ENCODE measurements around the gene DAD1.
A peak's percentile ranks its signal among the peaks of the same experiment; 100 is the strongest.
"Not testable (repeated sequence)": the region's sequence is repeated elsewhere in the genome, so short reads cannot be mapped to it uniquely, and the experiment has no call there.

Gene DAD1

DNA sequence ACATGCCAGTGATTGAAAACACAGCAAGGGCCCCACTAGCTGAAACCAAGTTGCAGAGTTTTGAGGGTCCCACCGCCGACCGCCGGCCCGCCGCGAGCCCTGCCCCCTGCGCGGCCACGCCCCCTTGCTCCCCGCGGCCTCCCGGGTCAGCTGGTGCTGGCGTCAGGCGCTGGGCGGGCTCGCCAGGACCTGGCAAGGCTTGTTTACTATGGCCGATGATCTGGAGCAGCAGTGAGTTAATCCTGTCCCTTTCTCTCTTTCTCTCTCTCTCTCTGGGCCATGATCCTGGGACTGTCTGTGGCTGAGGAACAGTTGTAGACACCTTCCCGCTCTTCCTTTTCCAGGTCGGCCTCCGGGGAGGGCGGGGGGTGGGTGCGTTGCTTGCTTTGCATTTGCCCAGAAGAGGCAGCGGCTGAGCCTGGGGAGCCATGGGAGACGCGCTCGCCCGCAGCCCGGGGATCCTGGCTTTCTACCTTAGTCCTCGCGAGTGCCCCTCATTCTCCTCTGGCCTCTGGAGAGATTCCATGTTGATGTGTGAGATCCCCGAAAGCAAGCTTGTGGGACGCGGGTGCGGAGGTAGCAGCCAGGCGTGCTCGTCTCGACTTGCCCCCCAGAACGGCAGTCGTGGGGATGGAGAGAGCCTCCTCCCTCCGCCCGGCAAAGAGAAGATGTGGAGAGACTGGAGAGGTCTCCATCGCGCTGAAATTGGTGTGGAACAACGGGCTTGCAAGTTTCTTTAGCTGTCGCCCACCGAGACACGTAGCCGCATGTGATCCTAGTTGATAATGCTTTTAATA, 9.3 kb upstream of the DAD1 start, which contains the start of gene ABHD4:
Gene ABHD4 (plus strand): TSS at position 202 of the 797 bp plus-strand sequence. CDS start 7 bp downstream, at position 209.
- DNase-seq = peak; percentile 45

DNA sequence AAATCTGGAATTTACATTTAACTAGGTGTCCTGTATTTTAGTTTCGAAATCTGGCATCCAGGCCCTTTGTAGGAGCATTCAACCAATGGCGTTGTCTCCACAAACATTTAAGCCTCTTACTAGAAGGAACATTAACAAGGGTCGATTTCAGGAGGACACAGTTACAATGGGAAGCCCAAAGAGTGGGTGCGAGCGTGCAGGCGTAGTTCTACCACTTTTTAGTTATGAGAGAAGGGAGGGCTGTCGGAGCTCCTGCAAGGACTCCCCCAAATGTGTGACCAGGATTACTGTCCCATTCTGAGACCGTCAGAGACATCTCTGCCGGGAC, 8.7 kb upstream of the DAD1 start:
- no peak for DNase-seq

DNA sequence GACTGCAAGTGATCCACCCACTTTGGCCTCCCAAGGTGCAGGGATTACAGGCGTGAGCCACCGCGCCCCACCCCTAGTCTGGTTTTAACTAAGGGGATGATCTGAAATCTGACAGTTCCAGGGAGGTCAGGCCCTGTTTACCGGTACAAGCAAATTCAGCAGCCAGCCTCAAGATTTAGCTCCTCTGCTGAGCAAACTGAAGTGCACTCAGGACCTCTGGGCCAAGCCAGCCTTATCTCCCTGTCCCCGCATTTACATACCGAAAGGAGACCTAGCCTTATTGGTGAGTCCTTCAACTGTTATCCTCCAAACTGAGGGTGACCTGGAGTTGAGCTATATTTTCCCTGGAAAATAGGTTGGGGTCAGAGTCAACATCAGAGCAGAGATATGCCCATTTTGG, 8.2 kb upstream of the DAD1 start:
- DNase-seq = no peak

DNA sequence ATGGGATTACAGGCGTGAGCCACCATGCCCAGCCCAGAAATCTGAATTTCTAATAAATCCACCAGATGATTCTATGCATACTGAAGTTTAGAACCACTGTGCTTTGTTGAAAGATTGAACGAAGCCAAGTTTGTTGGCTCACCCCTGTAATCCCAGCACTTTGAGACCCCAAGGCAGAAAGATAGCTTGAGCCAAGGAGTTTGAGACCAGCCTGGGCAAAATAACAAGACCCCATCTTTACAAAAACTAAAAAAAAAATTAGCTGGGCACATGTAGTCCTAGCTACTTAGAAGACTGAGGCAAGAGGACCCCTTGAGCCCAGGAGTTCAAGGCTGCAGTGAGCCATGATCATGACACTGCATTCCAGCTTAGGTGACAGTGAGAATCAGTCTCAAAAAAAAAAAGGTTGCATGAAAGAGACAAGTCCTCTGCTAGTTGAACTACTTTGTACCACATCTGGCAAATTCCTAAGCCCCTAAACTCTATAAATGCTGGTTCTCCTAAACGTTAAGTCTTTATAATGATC, 7.4 kb upstream of the DAD1 start:
- DNase-seq = no peak

DNA sequence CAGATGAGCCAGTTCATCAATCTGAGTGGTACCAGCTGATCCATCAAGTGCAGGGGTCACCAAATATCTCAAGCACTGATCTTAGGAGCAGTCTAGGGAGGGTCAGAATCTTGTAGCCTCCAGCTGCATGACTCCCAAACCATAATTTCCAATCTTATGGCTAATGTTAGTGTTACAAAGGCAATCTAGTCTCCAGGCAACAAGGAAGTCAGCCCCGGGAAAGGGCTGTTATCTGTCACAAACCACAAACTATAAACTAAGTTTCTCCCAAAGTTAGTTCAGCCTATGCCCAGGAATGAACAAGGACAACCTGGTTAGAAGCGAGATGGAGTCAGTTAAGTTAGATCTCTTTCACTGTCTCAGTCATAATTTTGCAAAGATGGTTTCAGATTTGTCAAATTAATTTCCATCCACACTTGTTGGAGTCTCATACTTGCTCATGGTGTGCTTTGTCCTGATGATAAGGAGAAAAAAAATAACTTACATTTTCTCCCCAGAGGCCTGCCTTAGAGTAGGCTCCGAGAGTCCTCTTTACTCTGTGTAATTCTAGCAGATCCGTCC, 5.2 kb upstream of the DAD1 start:
- no peak for DNase-seq

DNA sequence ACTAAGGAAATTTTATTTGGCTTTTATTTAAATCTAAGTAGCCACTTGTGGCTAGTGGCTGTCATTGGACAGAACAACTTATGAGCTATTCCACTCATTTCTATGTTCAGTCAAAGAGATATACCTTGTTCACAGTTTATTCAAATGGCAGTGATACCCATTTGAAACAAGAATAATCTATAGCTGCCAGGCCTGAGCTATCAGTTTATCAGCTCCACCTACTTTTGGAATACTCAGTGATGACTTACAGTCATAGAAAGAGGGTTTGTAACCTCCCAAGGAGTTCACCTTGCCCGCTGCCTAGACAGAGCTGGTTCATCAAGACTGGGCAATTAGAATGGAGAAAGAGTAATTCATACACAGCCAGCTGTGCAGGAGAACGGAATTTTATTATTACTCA, 4.6 kb upstream of the DAD1 start:
- DNase-seq = no peak

DNA sequence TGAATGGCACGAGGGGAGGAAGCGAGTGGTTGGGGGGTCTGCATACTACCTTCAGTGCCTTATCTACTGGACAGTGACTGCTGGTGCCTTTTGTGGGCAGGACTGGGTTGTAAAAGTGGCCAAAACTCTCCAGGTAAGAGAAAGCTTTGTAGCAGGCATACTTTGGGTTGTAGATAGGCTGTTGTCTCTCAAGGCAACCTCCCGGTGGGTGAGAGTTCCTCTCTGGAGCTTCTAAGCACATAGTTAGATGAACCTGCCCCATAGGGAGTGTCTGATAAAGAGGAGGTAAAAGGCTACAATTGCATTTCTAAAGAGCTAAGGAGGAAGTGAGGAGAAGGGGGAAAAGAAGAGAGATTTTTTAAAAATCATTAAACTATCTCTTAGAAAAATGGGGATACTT, 4.2 kb upstream of the DAD1 start:
- no peak for DNase-seq

DNA sequence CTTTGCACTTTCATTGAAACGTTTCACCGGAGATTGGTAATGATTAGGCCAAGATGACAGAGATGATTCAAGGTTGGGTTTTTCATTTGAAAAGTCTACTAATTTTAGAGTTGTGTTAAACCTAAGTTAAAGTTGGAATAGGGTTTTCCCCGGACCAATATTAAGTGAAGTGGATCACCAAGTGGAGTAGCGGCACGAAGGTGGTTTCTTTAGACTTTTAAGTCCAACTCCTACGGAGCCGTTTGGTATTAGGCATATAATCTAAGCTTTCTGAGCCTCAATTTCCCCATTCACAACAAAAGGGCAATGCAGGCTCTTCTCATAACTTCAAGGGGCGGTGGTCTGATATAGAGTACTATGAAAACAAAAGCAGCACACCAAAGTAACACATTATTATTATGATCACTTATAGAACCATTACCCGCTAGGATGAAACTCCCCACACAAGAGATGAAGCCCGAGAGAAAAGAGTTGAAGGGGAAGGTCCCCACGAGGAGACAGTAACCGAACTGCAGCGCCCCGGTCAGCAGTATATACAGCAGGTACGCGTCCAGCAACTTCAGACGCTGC, 413 bp downstream of the DAD1 start:
- no peak for DNase-seq

DNA sequence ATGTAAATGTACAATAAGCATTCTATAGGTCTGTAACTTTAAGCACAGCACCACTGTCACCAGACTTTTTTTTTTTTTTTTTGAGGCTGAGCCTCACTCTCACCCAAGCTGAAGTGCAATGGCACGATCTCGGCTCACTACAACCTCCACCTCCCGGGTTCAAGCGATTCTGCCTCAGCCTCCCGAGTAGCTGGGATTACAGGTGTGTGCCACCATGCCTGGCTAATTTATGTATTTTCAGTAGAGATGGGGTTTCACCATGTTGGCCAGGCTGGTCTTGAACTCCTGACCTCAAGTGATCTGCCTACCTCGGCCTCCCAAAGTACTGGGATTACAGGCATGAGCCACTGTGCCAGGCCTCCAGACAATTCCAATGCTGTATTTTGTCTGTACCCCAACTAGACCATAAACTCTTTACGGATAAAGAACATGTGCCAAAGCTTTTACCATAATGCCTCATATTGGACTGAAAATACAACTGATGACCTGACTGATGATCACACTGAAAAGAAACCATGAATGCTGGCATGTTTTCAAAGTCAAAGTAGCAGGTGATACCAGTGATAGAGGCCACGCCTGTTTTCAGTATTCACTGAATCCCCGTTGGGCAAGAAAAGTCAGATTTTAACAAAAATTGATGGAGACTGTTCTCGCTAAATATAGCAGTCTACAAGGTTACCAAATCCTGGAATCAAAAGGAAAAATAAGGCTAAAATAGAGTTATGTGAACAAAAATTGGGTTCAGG, 1.2 kb downstream of the DAD1 start:
- not testable (repeated sequence) for DNase-seq

DNA sequence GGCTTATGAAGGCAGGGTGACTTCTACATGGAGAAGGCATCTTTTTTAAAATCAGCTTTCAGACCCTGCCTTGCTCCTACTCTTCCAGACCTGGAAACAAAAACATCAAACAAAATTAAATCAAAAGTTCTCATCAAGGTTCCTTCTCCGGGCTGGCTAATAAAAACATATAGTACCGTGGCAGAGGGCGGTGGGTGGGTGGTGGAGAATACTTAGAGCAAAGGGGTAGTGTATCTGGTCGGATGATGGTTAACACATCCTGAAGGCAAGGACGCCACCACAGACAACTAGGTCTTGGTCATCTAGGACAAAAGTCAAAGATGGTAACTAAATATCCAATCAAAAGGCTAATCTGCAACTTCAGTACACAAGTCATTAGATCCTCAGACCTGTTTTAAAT, 1.8 kb downstream of the DAD1 start:
- DNase-seq = no peak

DNA sequence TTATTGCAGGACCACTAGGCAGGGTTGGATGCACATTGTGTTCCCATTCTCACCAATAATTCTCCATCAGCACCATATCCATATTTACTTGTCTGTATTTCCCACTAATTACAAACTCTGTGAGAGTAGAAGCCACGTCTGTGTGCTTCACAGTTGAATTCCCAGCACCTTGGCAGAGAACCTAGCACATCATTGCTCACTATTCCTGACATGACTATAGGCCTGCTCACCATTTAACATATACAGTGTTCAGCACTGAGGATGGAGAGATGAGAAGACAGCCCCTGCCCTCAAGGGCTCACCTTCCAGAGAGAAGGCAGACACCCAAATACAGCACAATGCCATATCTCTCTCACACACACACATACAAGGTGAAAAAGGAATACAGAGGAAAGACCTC, 5.0 kb downstream of the DAD1 start:
- no peak for DNase-seq

DNA sequence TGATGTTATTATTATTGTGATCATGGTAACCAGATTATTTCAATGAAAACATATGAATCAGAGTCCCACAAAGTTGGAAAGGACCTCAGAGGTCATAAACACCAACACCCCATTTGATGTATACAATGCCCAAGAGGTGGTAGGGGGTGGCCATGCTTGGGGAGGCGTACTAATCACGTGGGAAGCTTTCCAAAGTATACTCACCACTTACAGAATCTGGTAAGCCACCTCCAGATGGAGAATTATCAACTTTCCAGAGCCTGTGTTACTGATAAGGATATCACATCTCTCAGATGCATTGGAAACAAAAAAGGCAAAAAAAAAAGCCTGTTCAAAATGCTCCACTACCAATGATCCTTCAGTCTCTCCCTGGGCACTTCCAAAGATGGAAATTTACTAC, 8.4 kb downstream of the DAD1 start:
- no peak for DNase-seq

DNA sequence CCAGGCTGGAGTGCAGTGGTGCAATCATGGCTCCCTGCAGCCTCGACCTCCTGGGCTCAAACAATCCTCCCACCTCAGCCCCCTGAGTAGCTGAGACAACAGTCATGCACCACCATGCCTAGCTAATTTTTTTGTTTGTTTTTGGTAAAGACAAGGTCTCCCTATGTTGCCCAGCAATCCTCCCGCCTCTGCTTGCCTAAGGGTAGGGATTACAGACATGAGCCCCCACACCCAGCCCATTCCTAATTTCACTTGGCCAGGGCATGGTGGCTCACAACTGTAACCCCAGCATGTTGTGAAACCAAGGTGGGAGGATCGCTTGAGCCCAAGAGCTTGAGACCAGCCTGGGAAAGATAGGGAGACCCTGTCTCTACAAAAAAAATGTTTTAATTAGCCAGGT, 9.1 kb downstream of the DAD1 start:
- no peak for DNase-seq

DNA sequence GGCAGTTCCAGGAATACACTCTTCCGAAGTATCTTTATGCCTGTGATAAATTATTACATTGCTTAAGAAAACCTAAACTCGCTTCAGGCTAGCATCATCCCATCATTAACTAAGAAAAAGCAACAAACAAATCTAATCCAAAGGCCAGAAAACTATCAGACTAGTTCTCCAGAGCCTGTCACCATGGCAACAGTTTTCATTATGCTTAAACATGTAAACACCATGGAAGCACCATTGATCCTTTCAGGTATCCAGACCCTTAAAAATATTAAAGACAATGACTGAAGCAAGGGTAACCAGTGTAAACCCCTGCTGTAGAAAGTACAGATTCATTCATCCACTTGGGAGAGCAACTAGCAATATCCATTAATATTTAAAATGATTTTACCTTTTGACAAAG, 9.8 kb downstream of the DAD1 start:
- no peak for DNase-seq

DNA sequence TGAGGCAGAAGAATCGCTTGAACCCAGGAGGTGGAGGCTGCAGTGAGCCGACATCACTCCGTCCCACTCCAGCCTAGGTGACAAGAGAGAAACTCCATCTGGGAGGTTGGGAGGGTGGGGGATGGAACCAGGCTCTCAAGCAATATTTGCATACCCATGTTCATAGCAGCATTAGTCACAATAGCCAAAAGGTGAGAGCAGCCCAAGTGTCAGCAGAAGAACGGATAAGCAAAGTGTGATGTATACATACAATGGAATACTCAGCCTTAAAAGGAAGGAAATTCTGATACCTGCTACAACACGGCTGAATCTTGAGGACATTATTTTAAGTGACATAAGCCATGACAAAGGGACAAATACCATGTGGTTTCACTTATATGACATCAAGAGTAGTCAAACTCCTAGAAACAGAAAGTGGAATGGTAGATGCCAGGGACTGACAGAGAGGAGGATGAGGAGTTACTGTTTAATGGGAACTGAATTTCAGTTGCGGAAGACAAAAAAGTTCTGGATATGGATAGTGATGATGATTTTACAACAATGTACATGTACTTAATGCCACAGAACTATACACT, 11.6 kb downstream of the DAD1 start:
- no peak for DNase-seq

DNA sequence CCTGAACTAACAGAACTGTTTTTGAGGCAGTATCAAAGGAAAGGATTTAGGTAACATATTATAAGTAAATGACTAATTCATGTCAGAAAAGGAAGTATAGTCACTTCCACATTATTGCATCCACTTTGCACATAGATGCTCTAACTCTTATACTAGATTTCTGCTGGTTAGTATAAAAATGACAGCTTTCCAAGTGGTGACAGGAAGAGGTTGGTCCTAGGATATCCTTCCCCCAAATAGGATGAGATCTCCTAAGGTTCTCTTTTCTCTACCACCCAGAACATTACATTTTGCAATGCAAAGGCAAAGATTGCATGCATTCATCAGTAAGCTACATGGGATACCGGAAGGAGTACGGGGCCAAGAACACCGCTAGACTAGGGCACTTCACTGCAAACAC, 15.2 kb downstream of the DAD1 start:
- no peak for DNase-seq

DNA sequence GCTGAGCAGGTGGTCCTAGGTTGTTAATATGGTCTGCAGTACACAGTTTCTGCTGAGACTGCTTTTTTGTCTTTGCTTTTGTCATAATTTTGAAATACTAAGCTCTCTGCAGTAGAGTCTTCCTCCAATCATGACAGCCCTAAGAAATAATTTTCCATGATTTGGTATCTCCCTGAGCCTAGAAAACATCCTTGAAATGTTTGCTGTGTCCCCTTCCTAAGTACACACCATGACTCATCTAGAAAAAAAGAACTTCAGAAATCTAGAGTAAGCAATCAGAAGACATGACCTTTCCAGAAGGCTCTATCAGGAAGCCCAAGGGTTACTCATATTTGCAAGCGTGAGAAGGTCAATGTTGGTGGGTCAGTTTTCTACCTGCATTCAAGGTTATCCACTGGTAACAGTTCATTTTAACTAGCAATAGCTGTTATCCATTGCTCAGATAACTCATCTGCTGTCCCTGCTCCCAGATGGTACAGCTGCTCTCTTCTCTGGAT, 16.4 kb downstream of the DAD1 start:
- no peak for DNase-seq

DNA sequence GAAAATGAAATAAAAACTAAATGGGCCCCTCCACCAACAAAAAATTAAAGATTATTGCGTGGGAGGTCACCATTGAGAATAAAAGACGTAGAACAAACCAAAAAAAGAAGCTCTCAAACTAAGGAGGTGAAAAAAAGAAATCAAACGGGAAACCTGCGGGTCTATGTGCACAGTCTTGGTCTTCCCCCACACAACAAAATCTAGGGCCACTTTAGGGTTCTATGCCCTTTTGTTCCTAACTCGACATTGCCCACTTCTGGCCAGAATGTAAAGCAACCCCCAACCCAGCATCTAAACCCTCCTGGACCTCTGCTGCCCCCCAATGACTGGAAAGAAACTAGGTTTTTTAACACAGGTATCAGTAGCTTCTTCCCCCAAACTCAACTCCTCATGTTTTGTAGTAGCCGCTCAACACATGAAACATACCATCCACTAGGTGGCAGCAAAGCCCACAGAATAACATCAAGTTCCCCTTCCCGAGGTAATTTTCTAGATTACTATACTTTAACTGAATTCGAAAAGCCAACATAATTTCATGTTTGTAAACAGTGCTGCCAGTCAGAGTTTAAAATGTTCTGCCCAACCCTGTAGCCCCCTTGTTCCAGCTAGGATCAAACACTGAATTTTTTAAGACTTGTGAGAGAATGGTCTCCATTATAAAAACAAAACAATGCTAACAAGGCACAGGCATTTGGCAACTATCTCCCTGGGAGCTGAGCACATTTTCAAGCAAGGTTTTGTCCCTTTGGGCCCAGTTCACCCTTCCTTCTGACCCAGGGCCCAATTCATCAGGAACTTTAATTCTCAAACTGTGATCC, 18.7 kb downstream of the DAD1 start:
- DNase-seq = peak; percentile 79

DNA sequence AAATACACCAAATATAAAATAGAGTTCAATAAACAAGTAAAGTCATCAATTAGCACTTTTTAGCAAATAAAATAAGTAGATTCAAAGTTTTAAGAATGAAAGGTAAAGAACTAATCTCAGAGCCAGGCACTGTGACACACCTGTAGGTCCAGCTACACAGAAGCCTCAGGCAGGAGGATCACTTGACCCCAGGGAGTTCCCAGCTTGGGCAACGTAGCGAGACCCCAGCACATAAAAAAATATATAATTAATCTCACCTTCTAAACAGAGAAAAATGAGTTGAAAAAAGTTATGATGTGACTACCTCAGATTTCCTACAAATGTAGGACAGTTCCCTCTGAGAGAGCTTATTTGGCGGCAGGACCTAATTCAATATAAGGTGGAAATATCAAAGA, 19.3 kb downstream of the DAD1 start:
- DNase-seq = no peak

DNA sequence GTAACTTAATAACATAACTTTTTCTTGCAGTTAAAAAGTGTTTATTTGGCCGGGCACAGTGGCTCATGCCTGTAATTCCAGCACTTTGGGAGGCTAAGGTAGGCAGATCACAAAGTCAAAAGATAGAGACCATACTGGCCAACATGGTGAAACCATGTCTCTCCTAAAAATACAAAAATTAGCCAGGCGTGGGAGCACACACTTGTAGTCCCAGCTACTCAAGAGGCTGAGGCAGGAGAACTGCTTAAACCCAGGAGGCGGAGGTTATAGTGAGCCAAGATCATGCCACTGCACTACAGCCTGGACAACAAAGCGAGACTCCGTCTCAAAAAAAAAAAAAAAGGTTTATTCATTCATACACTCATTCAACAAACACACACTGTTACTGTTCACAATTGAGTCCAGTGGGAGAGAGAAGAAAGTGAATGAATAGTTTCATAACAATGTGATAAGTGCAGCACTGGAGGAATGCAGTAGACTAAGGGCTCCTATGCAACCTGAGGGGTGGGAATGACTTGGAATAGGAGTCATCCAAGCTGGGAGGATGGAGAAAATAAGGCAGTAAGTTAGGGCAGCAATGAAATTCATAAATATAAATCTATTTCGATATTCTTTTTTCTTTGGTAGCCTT, 19.8 kb downstream of the DAD1 start:
- DNase-seq = no peak

DNA sequence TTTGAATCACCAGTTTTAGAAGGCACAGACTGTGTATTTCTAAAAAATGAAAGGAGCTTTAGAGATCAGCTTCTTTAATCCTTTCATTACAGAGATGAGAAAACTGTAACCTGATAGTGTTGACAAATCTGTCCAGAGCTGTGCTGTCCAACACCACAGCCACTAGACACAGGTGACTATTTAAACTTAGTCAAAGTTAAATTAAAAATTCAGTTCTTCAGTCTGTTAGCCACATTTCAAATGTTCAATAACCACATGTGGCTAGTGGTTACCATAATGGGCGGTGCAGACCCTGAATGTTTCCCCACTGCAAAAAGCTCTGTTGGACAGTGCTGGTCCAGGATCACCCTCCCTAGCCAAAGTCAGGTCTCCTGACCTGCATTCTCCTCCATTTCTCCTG, 21.6 kb downstream of the DAD1 start:
- DNase-seq = no peak

DNA sequence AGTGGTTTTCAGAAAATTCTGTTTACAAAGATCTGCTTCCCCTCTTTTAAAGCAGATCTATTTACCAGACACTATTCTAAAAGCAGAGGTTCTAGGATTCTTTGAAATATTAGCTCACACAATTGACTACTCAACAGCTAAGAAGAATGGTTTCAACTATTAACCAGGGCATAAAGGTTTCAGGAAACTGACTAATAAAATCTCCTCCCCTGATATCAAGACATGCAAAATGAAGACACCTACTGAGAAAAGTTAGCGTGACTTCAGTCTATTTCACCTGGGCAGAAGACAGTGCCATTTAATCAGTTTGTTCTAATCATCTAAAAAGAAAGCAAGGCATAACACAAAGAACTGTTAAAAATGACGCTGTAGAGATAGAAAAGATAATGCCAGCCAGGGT, 22.2 kb downstream of the DAD1 start:
- DNase-seq = no peak
